Astrocyte (in vitro differentiated cells and primary cell): ENCODE results near the gene GGT1.
"Not testable (repeated sequence)": the region's sequence is repeated elsewhere in the genome, so short reads cannot be mapped to it uniquely, and the experiment has no call there.

Experiments used
- CTCF ChIP-seq: IDR thresholded peaks from 2 replicates; pipeline ENCODE4 v1.5.1; 2011; ENCODE audit warnings: low read depth, mild to moderate bottlenecking, inconsistent platforms, low read length, moderate library complexity; ENCODE audit not compliant: insufficient read depth
- EZH2 ChIP-seq: IDR thresholded peaks from 2 replicates; pipeline ENCODE4 v1.6.1; 2012; ENCODE audit warnings: mild to moderate bottlenecking, low read length, inconsistent platforms; ENCODE audit not compliant: insufficient read depth

- not testable (repeated sequence) for TF ChIP-seq EZH2, CTCF
Measured at GRCh38 chr22:24633231-24634023, 30.4 kb downstream of the GGT1 start.
